Ovary (tissue), 3 donors: ENCODE measurements around the gene HSF4.

Source experiments
- POLR2A ChIP-seq: fragments of 450-650 bp; IDR thresholded peaks from one replicate; pipeline ENCODE4 v1.6.1; 2017; ENCODE audit warnings: antibody characterized with exemption, mild to moderate bottlenecking, moderate library complexity
- TF ChIP-seq, protein P1 (sequence below), 3 donors: fragments of 450-650 bp in 2 of 3; fragments of 200-600 bp in 1 of 3; IDR thresholded peaks; one replicate each; pipeline versions ENCODE4 v1.5.1 to v1.8.0; 2016 to 2022; ENCODE audit warnings: antibody characterized with exemption in 3 of 3, mild to moderate bottlenecking in 1 of 3
- donor health status: DM: no; HTN: no; CAD: no.

DNA sequence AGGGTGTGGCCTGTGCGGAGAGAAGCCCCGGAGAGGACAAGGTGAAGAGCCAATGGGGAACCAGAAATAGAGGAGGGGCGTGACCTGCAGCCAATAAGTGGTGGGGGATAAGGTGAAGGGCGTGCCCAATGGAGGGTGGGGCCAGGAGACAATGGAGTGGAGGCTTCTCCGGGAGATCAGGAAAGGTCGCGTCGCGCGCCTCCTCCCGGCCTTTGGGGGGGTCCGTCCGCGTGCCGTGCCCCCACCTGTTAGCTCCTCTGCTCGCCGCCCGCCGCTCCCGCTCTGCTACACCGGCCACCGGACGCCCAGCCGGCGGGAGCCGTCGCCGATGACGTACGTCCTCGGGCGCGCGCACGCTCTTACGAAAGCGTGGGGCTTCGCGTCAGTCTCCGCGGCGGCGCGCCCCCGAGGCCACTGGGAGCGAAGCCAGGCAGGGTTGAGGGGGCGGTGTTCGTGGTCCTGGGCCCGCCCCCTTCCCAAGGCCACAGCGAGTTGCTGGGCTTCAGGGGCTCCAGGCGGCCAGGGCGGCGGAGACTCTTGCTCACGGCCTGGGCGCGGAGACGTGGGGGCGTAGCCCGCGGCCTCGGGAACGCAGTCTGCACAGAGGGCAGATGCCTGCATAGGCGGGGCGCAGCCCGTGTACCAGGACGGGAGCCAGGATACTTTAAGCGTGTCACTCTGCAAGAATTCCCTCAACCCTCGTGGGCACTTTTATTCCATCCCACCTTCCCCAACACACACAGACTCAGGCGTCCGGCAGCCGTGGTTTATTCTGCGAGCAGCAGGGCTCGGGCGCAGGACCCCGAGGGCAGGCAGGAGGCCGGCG lies 19.3 kb downstream of the HSF4 start, which contains the start of gene MATCAP1:
- TF ChIP-seq, protein P1, sequence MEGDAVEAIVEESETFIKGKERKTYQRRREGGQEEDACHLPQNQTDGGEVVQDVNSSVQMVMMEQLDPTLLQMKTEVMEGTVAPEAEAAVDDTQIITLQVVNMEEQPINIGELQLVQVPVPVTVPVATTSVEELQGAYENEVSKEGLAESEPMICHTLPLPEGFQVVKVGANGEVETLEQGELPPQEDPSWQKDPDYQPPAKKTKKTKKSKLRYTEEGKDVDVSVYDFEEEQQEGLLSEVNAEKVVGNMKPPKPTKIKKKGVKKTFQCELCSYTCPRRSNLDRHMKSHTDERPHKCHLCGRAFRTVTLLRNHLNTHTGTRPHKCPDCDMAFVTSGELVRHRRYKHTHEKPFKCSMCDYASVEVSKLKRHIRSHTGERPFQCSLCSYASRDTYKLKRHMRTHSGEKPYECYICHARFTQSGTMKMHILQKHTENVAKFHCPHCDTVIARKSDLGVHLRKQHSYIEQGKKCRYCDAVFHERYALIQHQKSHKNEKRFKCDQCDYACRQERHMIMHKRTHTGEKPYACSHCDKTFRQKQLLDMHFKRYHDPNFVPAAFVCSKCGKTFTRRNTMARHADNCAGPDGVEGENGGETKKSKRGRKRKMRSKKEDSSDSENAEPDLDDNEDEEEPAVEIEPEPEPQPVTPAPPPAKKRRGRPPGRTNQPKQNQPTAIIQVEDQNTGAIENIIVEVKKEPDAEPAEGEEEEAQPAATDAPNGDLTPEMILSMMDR (IDR thresholded peaks at IDR 0.05) = no peak
- TF ChIP-seq POLR2A = peak; percentile 88
